ENCODE results near the gene NETO2.

NETO2 gene

DNA sequence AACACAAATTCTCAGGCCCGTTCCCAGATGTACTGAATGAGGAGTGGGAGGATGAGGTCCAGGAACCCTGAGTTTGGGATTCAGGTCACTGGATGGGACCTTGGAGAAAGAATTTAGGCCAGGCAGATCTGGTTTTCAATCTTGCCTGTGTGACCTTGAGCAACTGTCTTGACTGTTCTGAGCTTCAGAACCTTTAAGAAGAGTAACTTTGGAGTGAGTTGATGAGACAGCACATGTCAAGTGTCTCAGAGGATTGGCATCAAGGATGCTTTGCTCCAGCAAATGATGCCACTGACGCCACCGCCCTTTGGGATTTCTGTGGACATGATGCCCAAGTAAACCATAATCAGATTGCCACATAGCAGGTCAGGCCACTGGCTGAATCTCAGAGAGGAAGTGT, 114.0 kb downstream of the NETO2 start:
- Mint-ChIP-seq H3K36me3 (ENCODE audit: low read depth) (no peaks in the 10 kb centered on the region), H3K4me3 (no peak overlapping the region), H3K9me3 (no peaks in the 10 kb centered on the region), H3K4me1 (ENCODE audit: low read depth) (peaks cover 2% of the 10 kb centered on the region), H3K27ac (no peak overlapping the region), H3K27me3 (ENCODE audit: low read depth) (no peaks in the 10 kb centered on the region)

- H3K9me3 Mint-ChIP-seq = no peaks in the 10 kb centered on the region
- no peaks in the 10 kb centered on the region for H3K27me3 Mint-ChIP-seq (ENCODE audit: low read depth)
- H3K4me3 Mint-ChIP-seq = no peak overlapping the region
- peaks cover 2% of the 10 kb centered on the region for H3K4me1 Mint-ChIP-seq (ENCODE audit: low read depth)
- no peak overlapping the region for H3K27ac Mint-ChIP-seq
- no peaks in the 10 kb centered on the region for H3K36me3 Mint-ChIP-seq (ENCODE audit: low read depth)
Observed at GRCh38 chr16:47028767-47029377, 114.9 kb downstream of the NETO2 start.

Data from T-helper 1 cell treated with Interleukin-12 subunit alpha and Interleukin-12 subunit beta and Interleukin-4 antibody, amounts not matched to agents 30 μg/mL and 1 μg/mL, for 36 hours (primary cell).